KMS-11 (cell line): ENCODE results near the gene CSNK2B.

ENCODE experiments used
- H2AFZ ChIP-seq: fragments of 200-600 bp; sonication (generic); 2 replicates; pipeline ENCODE4 v1.6.1; 2016; ENCODE audit warnings: antibody characterized with exemption, mixed run types, low read depth
- H3K27ac ChIP-seq: fragments of 200-600 bp; sonication (generic); 2 replicates; pipeline ENCODE4 v1.6.1; 2016; ENCODE audit warnings: mild to moderate bottlenecking, mixed run types
- H3K27me3 ChIP-seq: fragments of 200-600 bp; sonication (generic); 2 replicates; pipeline ENCODE4 v1.6.1; 2017; ENCODE audit warnings: mild to moderate bottlenecking, low read depth, mixed run types, moderate library complexity; ENCODE audit not compliant: insufficient read depth
- H3K36me3 ChIP-seq: fragments of 200-600 bp; sonication (generic); 2 replicates; pipeline ENCODE4 v1.6.1; 2017; ENCODE audit warnings: mild to moderate bottlenecking, mixed run types; ENCODE audit not compliant: insufficient read depth
- H3K4me1 ChIP-seq: fragments of 200-600 bp; sonication (generic); 2 replicates; pipeline ENCODE4 v1.6.1; 2016; ENCODE audit warnings: mild to moderate bottlenecking, low read depth, mixed run types; ENCODE audit not compliant: poor library complexity, severe bottlenecking
- H3K4me2 ChIP-seq: fragments of 200-600 bp; sonication (generic); 2 replicates; pipeline ENCODE4 v1.7.0; 2016; ENCODE audit warnings: mild to moderate bottlenecking, mixed run types
- H3K4me3 ChIP-seq: fragments of 200-600 bp; sonication (generic); IDR thresholded peaks from 2 replicates; pipeline ENCODE4 v1.6.1; 2017; ENCODE audit warnings: low read depth, low read length, mixed read lengths; ENCODE audit not compliant: insufficient read depth
- H3K79me2 ChIP-seq: fragments of 200-600 bp; sonication (generic); 2 replicates; pipeline ENCODE4 v1.6.1; 2016; ENCODE audit warnings: low read depth, mixed run types; ENCODE audit not compliant: insufficient read depth
- H3K9ac ChIP-seq: fragments of 200-600 bp; sonication (generic); 2 replicates; pipeline ENCODE4 v1.6.1; 2016; ENCODE audit warnings: mild to moderate bottlenecking, mixed run types
- H4K20me1 ChIP-seq: fragments of 200-600 bp; sonication (generic); 2 replicates; pipeline ENCODE4 v1.6.1; 2016; ENCODE audit warnings: mild to moderate bottlenecking, mixed run types; ENCODE audit not compliant: insufficient read depth
- CTCF ChIP-seq: fragments of 200-600 bp; sonication (generic); conservative IDR thresholded peaks from 2 replicates; pipeline ENCODE4 v1.6.1; 2017; ENCODE audit warnings: low read depth, mild to moderate bottlenecking, antibody characterized with exemption, low read length, moderate library complexity, mixed read lengths

Gene CSNK2B

DNA sequence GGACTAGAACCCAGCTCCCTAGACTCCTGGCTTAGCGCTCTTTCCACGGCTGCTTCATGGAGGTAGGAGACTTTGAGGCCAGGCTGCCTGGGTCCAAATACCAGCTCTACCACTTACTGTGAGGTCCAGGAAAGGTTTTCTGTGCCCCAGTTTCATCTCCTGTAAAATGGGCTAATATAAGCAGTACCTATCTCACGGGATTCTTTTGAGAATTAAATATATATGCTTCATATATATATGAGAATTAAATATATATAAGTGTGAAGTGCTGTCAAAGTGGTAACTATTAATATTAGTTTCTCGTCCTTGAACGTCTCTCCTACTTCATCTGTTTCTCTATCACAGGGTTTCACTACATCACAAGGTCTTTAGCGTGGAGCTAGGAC lies 25.2 kb downstream of the CSNK2B start:
- no peaks in the 10 kb centered on the region for H3K79me2 ChIP-seq
- TF ChIP-seq CTCF, result no peak
- no peak overlapping the region for H3K4me2 ChIP-seq
- no peaks in the 10 kb centered on the region for H4K20me1 ChIP-seq
- H3K4me1 ChIP-seq, result no peaks in the 10 kb centered on the region
- H3K4me3 ChIP-seq, result no peak overlapping the region
- no peak overlapping the region for H2AFZ ChIP-seq
- H3K27me3 ChIP-seq, result no peaks in the 10 kb centered on the region
- no peaks in the 10 kb centered on the region for H3K36me3 ChIP-seq
- no peak overlapping the region for H3K9ac ChIP-seq
- no peak overlapping the region for H3K27ac ChIP-seq

- no peak overlapping the region for H2AFZ ChIP-seq
- H3K36me3 ChIP-seq, result no peaks in the 10 kb centered on the region
- TF ChIP-seq CTCF, result no peak
- no peaks in the 10 kb centered on the region for H3K79me2 ChIP-seq
- no peaks in the 10 kb centered on the region for H4K20me1 ChIP-seq
- no peak overlapping the region for H3K9ac ChIP-seq
- no peak overlapping the region for H3K27ac ChIP-seq
- no peaks in the 10 kb centered on the region for H3K4me1 ChIP-seq
- H3K4me3 ChIP-seq, result no peak overlapping the region
- no peaks in the 10 kb centered on the region for H3K27me3 ChIP-seq
- no peak overlapping the region for H3K4me2 ChIP-seq
Measured at GRCh38 chr6:31691564-31692108, 25.8 kb downstream of the CSNK2B start.

GRCh38 chr6:31692353-31692752 lies 26.5 kb downstream of the CSNK2B start:
- Histone ChIP-seq H3K4me2 (no peak overlapping the region), H3K27ac (no peak overlapping the region), H3K4me3 (no peak overlapping the region), H3K79me2 (no peaks in the 10 kb centered on the region; the same call in 1 of the 2 replicates), H3K4me1 (peaks cover 2% of the 10 kb centered on the region), H3K9ac (no peak overlapping the region), H3K36me3 (no peaks in the 10 kb centered on the region), H3K27me3 (no peaks in the 10 kb centered on the region), H2AFZ (no peak overlapping the region), H4K20me1 (no peaks in the 10 kb centered on the region)
- no peak for TF ChIP-seq CTCF

DNA sequence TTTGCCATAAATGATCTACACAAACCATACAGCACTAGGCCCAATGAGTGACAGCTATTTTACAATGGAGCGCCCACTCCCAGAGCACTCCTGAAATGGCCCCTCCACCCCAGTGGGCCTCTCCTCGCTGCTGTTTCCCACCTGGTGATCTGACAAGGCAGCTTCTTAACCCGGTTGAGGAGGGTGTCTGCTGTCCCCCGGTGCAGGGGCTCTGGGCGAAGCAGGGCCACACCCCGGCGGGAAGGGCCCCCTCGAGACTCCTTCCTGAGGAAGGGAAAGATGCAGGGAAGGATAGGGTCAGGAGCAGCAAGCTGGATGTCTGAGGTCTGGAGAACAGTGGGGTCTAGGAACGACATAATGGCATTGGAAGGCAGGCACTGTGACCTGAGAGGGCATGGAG lies 27.0 kb downstream of the CSNK2B start:
- H3K9ac ChIP-seq, result no peak overlapping the region
- H2AFZ ChIP-seq, result no peak overlapping the region
- H3K36me3 ChIP-seq, result no peaks in the 10 kb centered on the region
- H3K4me1 ChIP-seq, result peaks cover 8% of the 10 kb centered on the region
- no peaks in the 10 kb centered on the region for H3K27me3 ChIP-seq
- H3K27ac ChIP-seq, result no peak overlapping the region
- H4K20me1 ChIP-seq, result no peaks in the 10 kb centered on the region
- no peak overlapping the region for H3K4me3 ChIP-seq
- no peaks in the 10 kb centered on the region; the same call in 1 of the 2 replicates for H3K79me2 ChIP-seq
- no peak overlapping the region for H3K4me2 ChIP-seq
- TF ChIP-seq CTCF, result no peak

- Histone ChIP-seq H3K27ac (no peak overlapping the region), H3K27me3 (no peaks in the 10 kb centered on the region), H3K4me3 (no peak overlapping the region), H3K9ac (no peak overlapping the region), H4K20me1 (no peaks in the 10 kb centered on the region), H3K36me3 (no peaks in the 10 kb centered on the region), H2AFZ (no peak overlapping the region), H3K4me1 (peaks cover 14% of the 10 kb centered on the region), H3K79me2 (no peaks in the 10 kb centered on the region; the same call in 1 of the 2 replicates), H3K4me2 (no peak overlapping the region)
- TF ChIP-seq CTCF, result no peak
Measured at GRCh38 chr6:31693535-31693934, 27.7 kb downstream of the CSNK2B start.
